GM12892 (cell line): ENCODE data around the gene NAA30.

Experiments used
- POLR2A ChIP-seq: IDR thresholded peaks from 2 replicates; pipeline ENCODE4 v1.6.1; 2011; ENCODE audit warnings: low read depth, low read length, control low read depth
- POLR2AphosphoS5 ChIP-seq: IDR thresholded peaks from 2 replicates; pipeline ENCODE4 v1.6.1; 2011; ENCODE audit warnings: low read depth, low read length, control low read depth

GRCh38 chr14:57352396-57353170 is 37.8 kb upstream of the NAA30 start:
- TF ChIP-seq POLR2A (no peak), POLR2AphosphoS5 (no peak)
